ENCODE measurements around the gene FAM228B.

Gene FAM228B

GRCh38 chr2:24206242-24206641, 83.0 kb downstream of the FAM228B start:
- no peak for DNase-seq

GRCh38 chr2:24206714-24207113, 83.4 kb downstream of the FAM228B start:
- no peak for DNase-seq

- no peak for DNase-seq
These were observed 84.1 kb downstream of the FAM228B start for GRCh38 chr2:24207359-24207758.

- DNase-seq, result no peak
These were observed 85.2 kb downstream of the FAM228B start for GRCh38 chr2:24208490-24208889.

GRCh38 chr2:24209389-24210105, 86.3 kb downstream of the FAM228B start:
- DNase-seq, result no peak

GRCh38 chr2:24210106-24210455, 86.8 kb downstream of the FAM228B start:
- DNase-seq, result no peak

GRCh38 chr2:24210723-24211122, 87.5 kb downstream of the FAM228B start:
- DNase-seq, result no peak

- no peak for DNase-seq
These were observed 88.1 kb downstream of the FAM228B start for GRCh38 chr2:24211408-24211807.

- DNase-seq, result peak in 1 of 5 donors; percentile 63
These were observed 91.6 kb downstream of the FAM228B start for GRCh38 chr2:24214880-24215279.

All from T-helper 1 cell (primary cell).